ENCODE data around the gene ZBTB44. TPM values are rescaled to one million over a fixed set of nuclear protein-coding genes. Genes with fewer than 3 reads are reported as not detected.

The ZBTB44 gene
- total RNA-seq, 2 donors from 2014 or later = 47.8 to 50.5 TPM

Other genes with a start within 250 kb of the ZBTB44 start
- 10 to 100 TPM; 37.8 to 44.2 TPM for gene APLP2, start 245.0 kb downstream of the ZBTB44 start, total RNA-seq
- not detected for gene ST14, start 155.1 kb downstream of the ZBTB44 start, total RNA-seq
- not detected for gene ADAMTS8, start 113.7 kb upstream of the ZBTB44 start, total RNA-seq
- under 1 TPM; 0.05 to 0.07 TPM for gene ADAMTS15, start 133.7 kb upstream of the ZBTB44 start, total RNA-seq